Prostate gland (tissue), 2 donors: ENCODE measurements around the gene NNT. TPM values are rescaled to one million over a fixed set of nuclear protein-coding genes. Genes with fewer than 3 reads are reported as not detected.

ENCODE experiments used
- DNase-seq: peaks from one replicate; pipeline ENCODE4 v3.0.0-alpha.2; 2019; ENCODE audit warnings: low spot score
- H3K27ac ChIP-seq, 2 donors: fragments of 200-600 bp; sonication (generic); 2 replicates each; pipeline ENCODE4 v1.5.1; 2017 to 2019
- H3K27me3 ChIP-seq: fragments of 200-600 bp; sonication (generic); replicated peaks from 2 replicates; pipeline ENCODE4 v1.5.1; 2019; ENCODE audit not compliant: insufficient read depth
- H3K36me3 ChIP-seq, 2 donors: fragments of 200-600 bp; sonication (generic); 1 replicate in 1 of 2; 2 replicates in 1 of 2; pipeline versions ENCODE4 v1.5.1 to v1.8.1; 2017 to 2019
- H3K4me1 ChIP-seq: fragments of 200-600 bp; sonication (generic); replicated peaks from 2 replicates; pipeline ENCODE4 v1.5.1; 2019
- H3K4me3 ChIP-seq, 2 donors: fragments of 200-600 bp; sonication (generic); 2 replicates each; pipeline ENCODE4 v1.5.1; 2017 to 2019
- H3K9me3 ChIP-seq: fragments of 200-600 bp; sonication (generic); 2 replicates; pipeline ENCODE4 v1.5.1; 2017
- POLR2A ChIP-seq: fragments of 450-650 bp; IDR thresholded peaks from one replicate; pipeline ENCODE4 v1.6.1; 2016; ENCODE audit warnings: antibody characterized with exemption, mild to moderate bottlenecking
- POLR2AphosphoS5 ChIP-seq: sonication (generic); formaldehyde crosslinking; IDR thresholded peaks from one replicate; pipeline ENCODE4 v1.6.1; 2017; ENCODE audit warnings: antibody characterized with exemption
- WGBS: methylation state at CpG from one replicate; pipeline ENCODE4 v1.1.5; 2018; 5-methylcytosine and 5-hydroxymethylcytosine counted together
- intact Hi-C: fragments of 100-400 bp; cut with DNase I; formaldehyde crosslinking; loops from one replicate; pipeline ENCODE4 v1.14.2; 2022
- total RNA-seq, 2 donors: library from RNA; depleted of rRNA; stranded (reverse); fragments of >200 nt; gene quantifications; one replicate each; pipeline ENCODE4 v1.1.0, GENCODE V29; 2016
- TF ChIP-seq, protein P1 (sequence below), 4 experiments: fragments of 200-600 bp in 2 of 4; fragments of 450-650 bp in 2 of 4; sonication (generic) in 2 of 4; IDR thresholded peaks; 1 replicate in 3 of 4; 2 replicates in 1 of 4; pipeline ENCODE4 v1.5.1; 2016 to 2019; ENCODE audit warnings: antibody characterized with exemption in 4 of 4, mild to moderate bottlenecking in 2 of 4, moderate library complexity in 2 of 4

Gene NNT
- total RNA-seq, 2 donors from 2014 or later, result 30.6 to 31.4 TPM

DNA sequence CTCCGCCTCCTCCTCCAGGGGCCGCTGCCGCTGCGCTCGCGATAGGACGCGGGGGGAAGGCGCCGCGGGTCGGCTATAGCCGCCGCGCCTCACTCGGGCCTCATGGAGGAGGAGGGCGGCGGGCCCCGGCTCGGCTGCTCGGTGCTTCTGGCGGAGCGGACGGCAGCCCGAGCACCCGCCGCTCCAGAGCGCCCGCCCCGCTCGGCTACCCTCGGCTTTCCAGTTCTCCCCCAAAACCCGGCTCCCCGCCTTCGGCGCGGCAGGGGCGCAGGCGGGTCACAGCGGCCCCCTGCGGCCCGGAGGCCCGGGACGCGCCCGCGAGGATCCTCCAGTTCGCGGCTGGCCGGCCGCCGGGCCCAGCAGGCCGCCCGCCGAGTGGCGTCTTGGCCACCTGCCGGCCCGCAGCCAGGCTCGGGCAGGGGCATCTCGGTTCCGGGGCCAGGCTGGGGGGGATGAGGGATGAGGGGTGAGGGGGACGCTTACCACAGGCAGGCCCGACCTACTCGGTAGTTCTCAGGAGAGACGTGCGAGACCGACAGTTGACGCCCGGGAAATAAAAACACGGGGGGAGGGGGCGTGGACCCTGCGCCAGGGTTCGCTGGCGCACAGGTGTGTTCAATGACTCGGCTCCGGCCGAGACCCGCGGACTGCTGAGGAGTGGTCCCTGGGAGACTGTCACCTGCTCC lies 46.0 kb upstream of the NNT start, which contains the start of gene PAIP1:
Gene PAIP1, minus strand, starts transcription at position 221 of the 686 bp plus-strand sequence. CDS start 231 bp downstream, outside the sequence.
- under 1% methylated on average over 43 of the region's 79 CpGs for WGBS
- peak; percentile 73 for DNase-seq
- Histone ChIP-seq H3K4me3 (peak within 1 kb of the TSS; percentile 70 to 85), H3K4me1 (no peaks in the 10 kb centered on the region), H3K9me3 (no peaks in the 10 kb centered on the region), H3K36me3 (no peaks in the 10 kb centered on the region), H3K27ac (peak within 1 kb of the TSS; percentile 93 to 97), H3K27me3 (no peaks in the 10 kb centered on the region)
- intact Hi-C loops, result loop anchor here (1.0 to 5.0 kb wide), 3 partner anchors 16 to 46 kb away; partner anchors contain the start of genes C5orf34 and NNT
- TF ChIP-seq, protein P1, sequence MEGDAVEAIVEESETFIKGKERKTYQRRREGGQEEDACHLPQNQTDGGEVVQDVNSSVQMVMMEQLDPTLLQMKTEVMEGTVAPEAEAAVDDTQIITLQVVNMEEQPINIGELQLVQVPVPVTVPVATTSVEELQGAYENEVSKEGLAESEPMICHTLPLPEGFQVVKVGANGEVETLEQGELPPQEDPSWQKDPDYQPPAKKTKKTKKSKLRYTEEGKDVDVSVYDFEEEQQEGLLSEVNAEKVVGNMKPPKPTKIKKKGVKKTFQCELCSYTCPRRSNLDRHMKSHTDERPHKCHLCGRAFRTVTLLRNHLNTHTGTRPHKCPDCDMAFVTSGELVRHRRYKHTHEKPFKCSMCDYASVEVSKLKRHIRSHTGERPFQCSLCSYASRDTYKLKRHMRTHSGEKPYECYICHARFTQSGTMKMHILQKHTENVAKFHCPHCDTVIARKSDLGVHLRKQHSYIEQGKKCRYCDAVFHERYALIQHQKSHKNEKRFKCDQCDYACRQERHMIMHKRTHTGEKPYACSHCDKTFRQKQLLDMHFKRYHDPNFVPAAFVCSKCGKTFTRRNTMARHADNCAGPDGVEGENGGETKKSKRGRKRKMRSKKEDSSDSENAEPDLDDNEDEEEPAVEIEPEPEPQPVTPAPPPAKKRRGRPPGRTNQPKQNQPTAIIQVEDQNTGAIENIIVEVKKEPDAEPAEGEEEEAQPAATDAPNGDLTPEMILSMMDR (IDR thresholded peaks at IDR 0.05), result peak; percentile 48 to 71 (median 55)
- TF ChIP-seq POLR2A (peak; percentile 22), POLR2AphosphoS5 (no peak)

GRCh38 chr5:43560128-43560527 lies 42.9 kb upstream of the NNT start:
- intact Hi-C loops, result no loop called here
- Histone ChIP-seq H3K9me3 (no peaks in the 10 kb centered on the region), H3K36me3 (no peaks in the 10 kb centered on the region), H3K4me1 (no peaks in the 10 kb centered on the region), H3K27ac (no peak overlapping the region), H3K4me3 (no peak overlapping the region), H3K27me3 (no peaks in the 10 kb centered on the region)
- WGBS, result 23% methylated on average over 2 of the region's 2 CpGs
- DNase-seq, result no peak
- TF ChIP-seq POLR2AphosphoS5, result no peak
- TF ChIP-seq, protein P1 (IDR thresholded peaks at IDR 0.05), result no peak
- no peak for TF ChIP-seq POLR2A

- no peak for TF ChIP-seq POLR2AphosphoS5
- no peak for TF ChIP-seq POLR2A
- TF ChIP-seq, protein P1 (IDR thresholded peaks at IDR 0.05), result no peak
Measured at GRCh38 chr5:43561356-43561755, 41.6 kb upstream of the NNT start.

DNA sequence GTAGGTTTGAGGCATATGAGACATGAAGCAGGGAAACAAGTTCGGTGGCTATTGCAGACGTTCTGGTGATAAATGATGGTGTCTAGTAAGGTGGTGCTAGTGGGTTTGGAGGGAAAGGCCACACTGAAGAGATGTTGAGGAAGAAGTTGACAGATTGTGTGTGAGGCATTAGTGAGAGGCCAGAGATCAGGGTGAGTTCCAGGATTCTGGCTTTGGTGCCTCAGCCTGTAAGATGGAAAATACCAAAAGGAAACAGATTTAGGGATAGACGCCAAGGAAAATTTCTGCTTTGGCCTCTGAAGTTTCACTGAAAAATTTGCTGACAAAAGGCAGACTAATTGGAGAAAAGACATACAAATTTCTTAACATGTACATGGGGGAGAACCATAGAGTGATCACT lies 39.7 kb upstream of the NNT start:
- Histone ChIP-seq H3K36me3 (no peaks in the 10 kb centered on the region), H3K9me3 (no peaks in the 10 kb centered on the region), H3K4me3 (no peak overlapping the region), H3K27me3 (no peaks in the 10 kb centered on the region), H3K4me1 (no peaks in the 10 kb centered on the region), H3K27ac (no peak overlapping the region)
- no peak for DNase-seq
- intact Hi-C loops, result no loop called here
- TF ChIP-seq, protein P1 (IDR thresholded peaks at IDR 0.05), result no peak
- TF ChIP-seq POLR2AphosphoS5 (no peak), POLR2A (no peak)
- WGBS, result 61% methylated on average over 3 of the region's 3 CpGs

More at GRCh38 chr5:43561356-43561755, 41.6 kb upstream of the NNT start:
- no peak overlapping the region for H3K4me3 ChIP-seq
- no peak for DNase-seq
- no peaks in the 10 kb centered on the region for H3K9me3 ChIP-seq
- no peaks in the 10 kb centered on the region for H3K4me1 ChIP-seq
- intact Hi-C loops, result no loop called here
- no peak overlapping the region for H3K27ac ChIP-seq
- no peaks in the 10 kb centered on the region for H3K36me3 ChIP-seq
- no peaks in the 10 kb centered on the region for H3K27me3 ChIP-seq
